Smooth muscle cell of the brain vasculature (primary cell): ENCODE data around the gene ADARB1.

Source experiments
- DNase-seq: peaks from one replicate; pipeline ENCODE4 v3.0.0-alpha.2; 2012; ENCODE audit warnings: low read depth, low spot score

The ADARB1 gene

DNA sequence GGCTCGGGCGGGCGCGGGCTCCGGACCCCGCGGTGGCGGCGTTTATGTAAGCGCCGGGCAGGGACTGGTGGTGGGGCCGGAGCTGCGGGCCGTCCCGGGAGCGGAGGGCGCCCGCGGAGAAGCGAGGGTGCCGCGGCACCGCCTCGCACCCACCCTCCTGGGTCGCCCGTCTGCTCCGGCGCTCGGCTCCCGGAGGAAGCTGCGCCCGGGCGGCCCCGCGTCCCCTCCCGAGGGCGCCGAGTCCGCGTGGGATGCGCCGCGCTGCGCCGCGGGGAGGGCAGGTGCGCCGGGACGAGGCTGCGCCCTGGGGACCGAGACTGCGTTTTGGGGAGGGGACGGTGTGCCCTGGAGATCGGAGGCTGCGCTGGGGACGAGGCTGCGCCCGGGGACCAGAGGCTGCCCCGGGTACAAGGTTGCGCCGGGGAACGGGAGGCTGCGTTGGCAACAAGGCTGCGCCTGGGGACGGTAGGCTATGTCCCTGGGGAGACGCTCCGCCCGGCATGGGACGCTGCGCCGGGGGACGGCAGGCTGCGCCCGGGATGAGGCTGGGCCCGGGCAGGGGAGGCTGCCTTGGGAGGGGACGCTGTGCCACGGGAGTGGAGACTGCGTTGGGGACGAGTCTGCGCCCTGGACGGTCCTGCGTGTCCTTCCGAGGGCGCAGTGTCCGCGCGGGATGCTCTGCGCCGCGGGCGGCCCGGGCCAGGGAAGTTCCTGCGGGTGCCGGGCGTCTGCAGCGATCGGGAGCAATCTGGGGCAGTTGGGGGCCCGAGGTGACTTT lies 627 bp downstream of the ADARB1 start:
- no peak for DNase-seq

DNA sequence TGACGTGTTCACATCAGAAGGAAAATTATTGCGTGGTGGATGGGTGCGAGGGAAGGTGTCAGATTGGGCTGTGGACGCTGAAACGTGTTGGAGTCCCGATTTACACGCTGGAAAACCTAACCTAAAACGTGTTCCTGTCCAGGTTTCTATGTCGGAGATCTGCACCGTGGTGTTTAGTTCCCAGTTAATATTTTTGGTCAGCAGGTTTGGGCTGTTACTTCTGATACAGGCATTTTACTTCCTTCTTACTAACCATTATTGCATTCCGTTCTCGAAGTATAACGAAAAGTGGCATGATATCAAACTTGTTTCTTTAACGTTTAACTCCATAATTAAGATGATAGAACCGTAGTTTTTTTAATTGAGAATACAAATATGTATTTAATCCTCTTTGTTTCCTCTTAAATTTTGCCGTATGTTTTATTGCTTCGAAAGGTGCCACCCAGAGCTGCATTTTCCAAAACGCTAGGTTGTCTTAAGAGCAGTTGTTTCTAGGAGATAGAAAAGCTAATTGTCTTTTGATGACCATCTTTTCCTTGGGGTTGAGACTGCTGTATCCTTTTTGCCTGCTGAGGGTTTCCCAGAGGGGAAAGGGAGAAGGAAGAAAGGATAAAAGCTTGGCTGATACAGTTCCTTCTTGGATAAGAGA lies 1.3 kb downstream of the ADARB1 start:
- no peak for DNase-seq

DNA sequence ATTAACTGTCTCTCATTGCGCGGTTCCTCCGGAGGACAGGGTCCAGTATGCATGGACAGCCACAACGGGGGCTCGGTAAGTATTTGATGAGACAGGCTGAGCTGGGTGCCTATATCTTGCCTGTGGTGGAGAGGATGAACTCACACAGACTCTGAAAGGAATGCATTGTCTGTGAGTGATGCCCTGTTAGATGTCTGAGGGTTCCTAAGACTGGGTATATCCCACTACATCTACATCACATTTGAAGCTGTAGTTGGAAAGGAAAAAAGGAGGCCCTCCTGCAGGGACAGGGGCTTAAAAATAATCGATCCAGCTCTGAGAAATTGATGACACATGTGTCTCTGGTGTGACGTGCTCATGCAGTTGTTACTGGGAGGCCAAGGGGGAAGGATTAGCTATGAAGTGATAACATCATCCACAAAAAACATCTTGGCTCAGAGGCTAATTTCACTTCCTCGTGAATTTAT lies 1.9 kb downstream of the ADARB1 start:
- DNase-seq, result no peak

DNA sequence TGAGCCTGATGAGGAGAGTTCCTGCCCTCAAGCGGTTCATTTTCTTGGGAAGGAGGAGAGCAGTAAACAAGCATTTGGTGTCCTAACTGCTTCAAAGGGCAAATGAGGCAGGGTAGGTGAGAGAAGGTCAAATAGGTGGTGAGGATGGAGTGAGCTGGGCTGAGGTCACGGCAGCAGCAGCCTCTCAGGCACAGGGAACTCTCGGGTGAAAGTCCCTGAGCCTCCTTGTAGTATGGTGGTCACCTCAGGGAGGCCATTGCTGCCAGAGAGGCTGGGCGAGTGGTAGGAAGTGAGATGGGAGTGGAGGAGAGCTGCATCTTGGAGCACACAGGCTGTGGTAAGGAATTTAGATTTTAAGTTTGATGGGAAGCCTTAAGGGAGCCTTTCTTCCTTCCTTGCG lies 4.0 kb downstream of the ADARB1 start:
- DNase-seq, result no peak

DNA sequence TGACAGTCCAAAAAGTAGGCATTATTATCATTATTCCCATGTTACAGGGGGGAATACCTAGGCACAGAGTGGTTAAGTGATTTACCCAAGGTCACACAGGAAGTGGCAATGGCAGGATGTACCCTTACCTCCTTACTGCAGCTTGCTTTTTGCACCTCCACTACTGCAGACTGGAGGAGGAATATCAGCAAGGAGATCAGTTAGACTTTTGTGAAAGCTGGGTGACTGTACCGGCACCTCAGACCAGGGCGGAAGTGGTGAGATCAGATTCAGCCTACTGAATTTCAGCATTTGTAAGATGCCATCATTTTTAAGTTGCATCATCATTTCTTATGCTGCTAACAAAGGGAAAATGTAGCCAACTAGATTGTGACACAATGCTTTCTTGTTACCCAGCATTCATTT lies 4.5 kb downstream of the ADARB1 start:
- DNase-seq, result no peak

DNA sequence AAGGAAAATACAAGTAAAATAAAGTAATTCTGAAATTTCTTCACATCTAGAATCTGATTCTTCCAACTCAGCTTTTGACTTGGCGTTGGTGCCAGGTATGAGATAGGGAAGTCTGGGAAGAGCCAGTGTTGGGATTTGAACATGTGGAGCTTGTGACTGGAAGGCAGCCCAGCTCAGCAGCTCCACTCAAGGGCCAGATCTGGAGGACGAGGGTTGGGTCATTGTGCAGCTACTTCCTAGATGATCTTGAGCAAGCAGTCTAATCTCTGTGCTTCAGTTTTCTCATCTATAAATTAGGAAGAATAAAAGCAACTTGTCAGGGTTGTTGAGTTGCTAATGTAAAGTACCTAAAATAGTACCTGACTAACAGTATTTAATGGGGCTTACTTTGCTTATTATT lies 5.0 kb downstream of the ADARB1 start:
- no peak for DNase-seq

DNA sequence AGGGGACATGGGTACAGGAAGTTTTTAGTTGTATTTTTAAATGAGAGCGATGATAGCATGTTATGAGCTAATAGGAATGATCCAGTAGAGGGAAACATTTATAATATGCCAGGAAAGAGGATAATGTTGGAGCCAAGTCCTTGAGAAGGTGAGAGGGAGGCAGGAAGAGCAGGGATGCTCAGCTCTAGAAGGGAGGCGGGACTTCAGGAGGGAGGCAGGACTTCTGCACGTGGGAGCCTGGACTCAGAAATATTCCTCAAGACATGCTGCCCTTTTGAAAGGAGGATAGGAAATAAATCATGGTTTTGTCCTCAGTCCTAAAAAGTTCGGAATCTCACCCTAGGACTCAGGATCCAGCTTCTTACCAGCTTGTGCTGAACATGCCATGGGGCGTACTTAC lies 5.9 kb downstream of the ADARB1 start:
- no peak for DNase-seq

DNA sequence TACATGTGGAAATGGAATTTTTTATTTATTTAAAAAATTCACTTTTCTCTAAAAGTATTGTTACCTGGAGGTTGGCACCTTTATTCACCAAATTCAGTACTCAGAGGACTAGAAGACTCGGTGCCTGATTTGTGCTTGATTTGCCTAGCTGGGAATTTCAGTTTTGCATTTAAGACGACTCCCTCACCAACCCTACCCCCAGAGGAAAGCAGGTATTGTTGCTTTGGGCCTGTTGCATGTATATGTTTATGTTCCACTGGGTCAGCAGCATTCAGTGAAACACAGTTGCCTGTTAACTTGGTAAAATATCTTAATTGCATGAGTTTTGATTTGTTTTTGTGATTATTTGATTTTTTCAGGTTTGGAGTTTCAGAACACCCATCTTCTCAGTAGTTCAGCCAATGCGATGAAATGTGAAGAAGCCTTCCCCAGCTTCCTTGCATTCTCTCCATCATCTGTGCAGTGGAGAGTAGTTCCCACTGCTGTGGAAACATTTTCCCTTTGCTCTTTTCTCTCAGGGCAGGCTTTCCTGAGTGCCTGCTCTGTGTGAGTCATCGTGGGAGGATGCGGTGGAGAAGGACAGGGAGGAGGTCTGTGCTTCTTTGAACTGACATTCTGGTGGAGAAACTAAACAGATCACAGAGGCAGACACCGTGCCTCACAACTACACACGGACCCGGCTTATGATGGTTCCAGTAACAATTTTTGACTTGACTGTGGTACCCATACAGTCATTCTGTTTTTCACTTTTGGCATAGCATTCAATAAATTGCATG lies 6.4 kb downstream of the ADARB1 start:
- no peak for DNase-seq

DNA sequence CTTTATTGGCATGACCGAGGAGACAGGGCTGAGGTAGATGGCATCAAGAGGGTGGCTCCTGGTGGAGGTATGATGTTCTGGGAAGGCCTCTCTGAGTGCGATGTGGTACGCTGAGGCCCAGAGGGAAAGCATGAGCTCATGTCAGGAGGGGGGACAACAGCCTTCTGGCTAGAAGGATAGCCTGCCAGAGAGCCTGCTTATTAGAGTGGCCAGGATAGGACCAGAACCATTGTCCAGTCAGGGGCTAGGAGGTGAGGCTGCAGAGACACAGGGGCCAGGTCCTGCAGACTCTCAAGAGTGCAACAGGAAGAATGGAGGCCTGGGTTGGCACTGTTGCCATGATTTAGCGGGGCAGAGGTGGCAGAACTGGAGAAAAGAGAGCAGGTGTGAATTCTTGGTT lies 7.3 kb downstream of the ADARB1 start:
- no peak for DNase-seq

DNA sequence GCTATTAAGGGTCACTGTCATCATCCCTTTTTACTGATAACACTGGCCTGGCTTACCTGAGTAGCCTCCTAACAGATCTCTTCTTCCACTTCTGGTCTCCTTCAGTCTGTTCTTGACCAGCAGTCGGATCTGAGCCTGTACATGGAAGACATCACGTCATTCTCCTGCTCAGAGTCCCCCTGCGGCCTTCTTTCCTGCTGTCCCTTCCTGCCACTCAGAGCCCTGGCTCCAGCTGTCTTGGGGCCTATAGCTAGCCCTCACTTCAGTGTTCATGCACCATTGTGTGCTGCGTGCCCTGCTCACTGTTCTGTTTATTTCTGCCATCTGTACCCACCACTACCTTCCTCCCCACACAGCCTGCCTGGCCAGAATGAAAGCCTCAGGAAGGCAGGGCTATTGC lies 8.4 kb downstream of the ADARB1 start:
- no peak for DNase-seq

DNA sequence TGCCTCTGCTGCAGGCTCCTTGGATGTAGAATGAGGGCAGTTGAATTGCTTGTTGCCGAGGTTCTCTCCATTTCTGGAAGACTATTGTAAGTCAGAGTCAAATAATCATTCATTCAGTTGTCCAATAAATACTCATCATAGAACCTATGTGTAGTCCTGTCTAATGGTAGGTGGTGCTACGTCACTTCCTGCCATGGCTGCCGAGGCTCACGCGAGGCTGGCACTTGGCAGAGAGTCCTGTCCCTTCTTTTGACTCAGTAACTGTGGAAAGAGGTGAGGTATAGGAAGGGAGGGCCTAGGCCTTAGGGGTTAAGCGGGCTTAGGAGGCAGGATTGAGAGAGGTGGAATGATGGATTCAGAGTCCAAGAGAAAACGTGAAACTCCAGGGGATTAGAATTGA lies 9.7 kb downstream of the ADARB1 start:
- no peak for DNase-seq

DNA sequence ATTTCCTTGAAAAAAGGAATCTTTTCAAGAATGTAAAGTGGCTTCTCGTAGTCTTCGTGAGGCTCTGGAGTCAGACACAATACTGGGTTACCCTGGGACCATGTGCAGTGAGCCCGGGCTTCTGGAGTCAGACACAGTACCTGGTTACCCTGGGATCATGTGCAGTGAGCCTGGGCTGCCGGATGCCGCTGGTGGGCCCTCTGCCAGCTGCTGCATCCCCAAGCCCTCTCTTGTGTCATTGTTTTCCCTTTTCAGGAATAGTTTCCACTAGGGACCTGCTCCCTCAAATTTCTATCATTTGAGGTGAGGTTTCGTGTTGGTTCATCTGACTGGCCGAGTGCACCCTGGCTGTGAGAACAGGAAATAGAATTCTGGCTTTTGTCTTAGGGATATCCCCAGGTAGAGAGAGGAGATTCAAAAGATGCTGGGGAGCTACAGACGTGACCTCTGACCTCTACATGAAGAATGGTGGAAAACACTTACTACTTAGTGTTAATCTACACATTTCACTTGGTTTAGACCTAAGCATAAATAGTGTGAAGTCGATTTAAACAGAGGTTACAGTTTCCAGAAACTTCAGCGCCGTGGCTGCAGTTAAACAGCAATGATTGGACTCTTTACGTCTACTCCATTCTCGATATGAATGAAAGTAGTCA lies 10.6 kb downstream of the ADARB1 start:
- DNase-seq, result no peak

DNA sequence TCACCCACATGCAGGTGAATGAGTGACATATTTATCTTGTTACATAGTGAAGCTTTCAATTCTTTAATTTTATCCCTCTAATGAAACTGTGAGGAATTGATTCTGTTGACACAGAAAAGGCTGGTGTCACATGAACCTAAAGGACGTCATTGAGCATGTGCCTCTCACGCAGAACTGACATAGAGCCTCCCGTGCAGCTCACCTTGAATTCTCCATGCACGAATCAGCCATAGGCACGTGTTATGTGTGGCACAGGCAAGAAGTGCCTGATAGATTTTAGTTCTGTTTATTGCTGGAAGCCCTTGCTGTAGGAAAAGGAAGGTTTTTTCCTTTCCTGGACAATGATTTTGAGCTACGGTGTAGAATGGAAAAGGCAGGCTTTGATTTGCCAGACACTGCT lies 11.3 kb downstream of the ADARB1 start:
- no peak for DNase-seq

DNA sequence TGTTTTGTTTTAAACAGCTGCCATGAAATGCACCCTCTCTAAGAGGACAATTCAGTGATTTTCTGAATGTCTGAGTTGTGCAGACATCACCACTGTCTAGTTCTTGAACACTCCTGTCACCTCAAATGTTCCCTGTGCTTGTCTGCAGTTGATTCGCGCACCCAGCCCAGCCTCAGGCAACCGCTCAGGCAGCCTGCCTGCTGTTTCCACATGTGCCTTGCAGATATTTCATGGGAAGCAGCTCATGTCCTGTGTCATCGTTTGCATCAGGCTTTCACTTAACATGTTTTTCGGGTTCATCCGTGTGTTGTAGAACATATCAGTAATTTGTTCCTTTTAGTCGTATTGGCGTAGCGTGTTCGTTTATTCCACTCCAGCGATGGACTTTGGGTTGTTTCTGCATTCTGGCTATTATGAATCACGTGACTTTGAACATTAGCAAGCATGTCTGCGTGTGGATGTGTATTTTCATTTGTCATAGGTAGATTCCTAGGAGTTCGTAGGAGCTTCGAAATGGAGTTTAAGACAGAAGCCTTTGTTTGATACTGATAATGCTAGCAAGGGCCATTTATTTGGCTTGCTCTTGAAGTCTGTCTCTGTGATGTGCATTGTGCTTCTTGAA lies 12.1 kb downstream of the ADARB1 start:
- no peak for DNase-seq

DNA sequence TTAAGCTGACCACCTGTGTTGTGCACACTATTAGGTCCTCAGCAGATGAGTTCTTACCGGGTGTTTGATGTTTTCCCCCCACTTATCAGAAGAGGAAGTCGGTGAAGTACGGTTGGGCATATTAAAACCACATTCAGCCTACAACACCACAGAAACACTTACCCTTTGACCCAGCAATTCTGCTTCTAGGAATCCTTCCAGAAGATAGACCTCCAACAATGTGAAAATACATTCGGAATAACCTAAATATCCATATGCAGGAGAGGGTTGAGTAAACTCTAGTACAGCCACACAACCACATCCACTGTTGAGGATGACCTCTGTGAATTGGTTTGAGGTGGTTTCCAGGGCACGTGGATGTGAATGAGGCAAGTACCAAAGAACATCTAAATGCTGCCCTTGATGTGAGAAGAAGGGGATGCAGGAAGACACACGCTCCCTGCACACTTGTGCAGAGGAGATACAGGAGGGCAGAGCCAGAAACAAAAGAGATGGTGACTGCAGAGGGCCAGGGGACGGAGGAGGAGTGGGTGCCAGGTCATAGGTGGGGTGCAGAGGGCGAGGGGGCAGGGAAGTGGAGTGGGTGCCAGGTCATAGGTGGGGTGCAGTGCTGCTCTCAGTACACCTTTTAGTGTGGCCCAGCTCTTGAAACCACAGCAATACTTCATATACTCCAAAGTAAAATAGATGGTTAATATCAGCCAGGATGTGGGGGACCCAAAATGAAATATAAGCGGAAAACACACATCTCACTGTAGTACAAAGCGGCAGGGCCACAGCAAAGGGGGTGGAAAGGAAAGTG lies 12.8 kb downstream of the ADARB1 start:
- DNase-seq, result no peak

DNA sequence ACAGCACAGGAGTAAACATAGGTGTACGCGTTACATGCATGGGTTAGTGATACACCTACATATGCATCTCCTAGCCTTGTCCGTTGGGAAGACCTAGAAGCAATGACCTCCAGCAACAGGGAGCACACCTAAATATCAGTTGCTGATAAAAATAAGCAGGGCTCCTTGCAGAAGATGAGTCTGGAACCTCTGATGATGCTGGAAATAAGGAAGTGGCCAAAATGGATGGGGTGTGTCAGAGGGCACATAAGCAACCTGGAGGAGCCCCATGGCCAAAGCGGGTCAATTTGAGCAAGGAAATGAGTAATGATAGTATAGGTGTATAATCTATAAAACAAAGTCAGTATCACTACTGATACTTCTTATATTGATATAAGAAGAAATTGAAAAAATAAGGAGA lies 13.7 kb downstream of the ADARB1 start:
- no peak for DNase-seq

DNA sequence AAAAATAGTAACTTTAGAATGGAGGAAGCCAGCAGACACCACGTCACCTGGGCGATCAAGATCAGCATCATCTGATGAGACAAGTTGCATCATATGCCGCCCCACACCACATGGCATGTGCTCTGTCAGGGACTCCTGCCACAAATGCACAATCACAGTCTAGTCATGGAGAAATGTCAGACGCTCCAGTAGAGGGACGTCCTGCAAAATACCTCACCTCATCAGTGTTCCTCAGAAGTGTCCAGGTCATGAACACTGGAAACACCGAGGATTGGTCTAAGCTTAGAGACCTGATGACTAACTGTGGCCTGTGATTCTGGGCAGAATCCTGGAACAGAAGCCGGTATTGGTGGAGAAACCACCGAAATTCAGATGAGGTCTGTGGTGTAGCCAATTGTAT lies 14.3 kb downstream of the ADARB1 start:
- DNase-seq, result no peak

DNA sequence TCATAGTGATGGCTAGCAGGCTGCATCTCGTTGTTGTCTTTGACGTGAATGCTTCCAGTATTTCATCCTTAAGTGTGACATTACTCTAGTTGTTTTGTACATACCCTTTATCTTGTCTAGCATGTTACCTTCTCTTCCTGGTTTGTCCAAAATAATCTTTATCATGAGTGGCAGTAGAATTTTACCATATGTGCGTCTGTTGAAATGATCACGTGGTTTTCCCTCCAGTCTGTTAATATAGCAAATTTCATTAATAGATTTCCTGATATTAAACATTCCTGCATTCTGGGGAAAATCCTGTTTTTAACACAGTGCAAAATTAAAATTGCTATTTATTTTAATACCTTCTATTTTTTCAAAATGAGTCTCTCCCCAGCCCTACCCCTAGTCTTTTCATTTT lies 15.6 kb downstream of the ADARB1 start:
- no peak for DNase-seq

DNA sequence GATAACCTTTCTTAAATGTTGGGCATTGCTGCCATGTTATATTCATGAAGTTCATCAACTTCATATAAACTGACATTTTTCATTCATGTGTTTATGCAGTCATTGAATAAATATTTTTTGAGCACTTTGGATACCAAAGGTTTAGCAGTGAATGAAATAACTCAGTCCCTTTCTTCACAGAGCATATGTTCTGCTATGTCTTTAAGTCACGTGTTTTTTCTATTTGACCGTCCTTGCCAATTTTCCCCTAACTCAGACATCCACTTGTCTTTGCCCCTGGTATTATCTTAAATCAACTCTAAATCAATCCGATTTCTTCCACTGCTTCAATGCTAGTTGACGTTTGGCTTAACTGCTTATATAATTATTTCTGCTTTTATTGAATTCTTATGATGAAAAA lies 16.6 kb downstream of the ADARB1 start:
- DNase-seq, result no peak

DNA sequence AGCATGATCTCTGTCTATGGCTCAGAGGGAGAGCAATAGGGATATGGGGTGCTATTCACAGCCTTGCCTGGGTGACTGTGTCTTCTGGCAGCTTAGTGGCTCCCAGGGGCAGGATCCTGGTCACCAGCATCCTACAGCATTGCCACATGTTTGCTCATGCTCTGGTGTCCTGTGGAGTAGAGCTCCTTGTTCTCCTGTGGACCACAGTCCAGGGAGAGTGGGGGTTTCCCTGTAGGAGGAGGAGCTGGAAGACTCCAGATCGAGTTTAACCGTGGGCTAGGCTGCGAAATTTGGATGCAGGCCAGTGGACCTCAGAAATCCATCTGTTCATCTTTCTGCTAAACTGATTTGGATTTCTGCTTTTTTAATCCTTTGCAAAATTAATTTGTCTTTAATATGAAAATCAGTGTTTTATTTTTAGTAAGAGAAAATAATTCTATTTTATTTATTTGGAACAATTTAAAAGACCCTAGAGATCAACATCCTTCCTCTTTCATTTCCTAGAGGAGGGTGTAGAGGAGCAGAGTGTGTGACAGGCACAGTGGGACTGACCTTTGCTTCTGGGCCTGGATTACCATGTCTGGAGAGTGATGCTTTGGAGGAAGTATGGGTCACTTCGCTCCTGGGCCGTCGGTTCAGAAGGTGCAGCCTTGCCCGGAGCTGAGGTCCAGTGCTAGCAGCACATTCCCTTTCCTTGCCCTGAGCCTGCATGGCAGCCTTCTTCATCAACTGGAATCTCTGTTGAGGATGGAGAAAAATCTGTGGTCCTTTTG lies 17.4 kb downstream of the ADARB1 start:
- no peak for DNase-seq
